Effector memory CD8-positive, alpha-beta T cell (primary cell): Measurements from ENCODE around the gene HSD17B3.
A peak's percentile ranks its signal among the peaks of the same experiment; 100 is the strongest.
"Not testable (repeated sequence)": the region's sequence is repeated elsewhere in the genome, so short reads cannot be mapped to it uniquely, and the experiment has no call there.

Experiments
- ATAC-seq: fragments of 150-1000 bp; cut with Tn5 transposase; replicated peaks from 2 replicates; pipeline ENCODE4 v1.10.0; 2021; ENCODE audit warnings: mild to moderate bottlenecking, moderate library complexity
- DNase-seq, 3 experiments: peaks; one replicate each; pipeline ENCODE4 v3.0.0; 2021
- H3K27ac Mint-ChIP-seq, 2 donors: one replicate each; pipeline ENCODE4 v1.8.0; 2022; ENCODE audit warnings: mild to moderate bottlenecking in 2 of 2, mixed read lengths in 2 of 2, moderate library complexity in 2 of 2
- H3K27me3 Mint-ChIP-seq, 2 donors: one replicate each; pipeline ENCODE4 v1.8.0; 2022; ENCODE audit warnings: mixed read lengths in 2 of 2
- H3K36me3 Mint-ChIP-seq: one replicate; pipeline ENCODE4 v1.8.0; 2022; ENCODE audit warnings: mild to moderate bottlenecking, moderate library complexity, mixed read lengths; ENCODE audit not compliant: insufficient read depth
- H3K4me1 Mint-ChIP-seq, 2 donors: one replicate each; pipeline ENCODE4 v1.8.0; 2022; ENCODE audit warnings: low read depth in 2 of 2, mixed read lengths in 2 of 2
- H3K4me3 Mint-ChIP-seq, 2 donors: one replicate each; pipeline ENCODE4 v1.8.0; 2022; ENCODE audit warnings: mild to moderate bottlenecking in 2 of 2, mixed read lengths in 2 of 2, moderate library complexity in 2 of 2
- H3K9me3 Mint-ChIP-seq, 2 donors: one replicate each; pipeline ENCODE4 v1.8.0; 2022; ENCODE audit warnings: mixed read lengths in 2 of 2

HSD17B3 gene

GRCh38 chr9:96323169-96323568 lies 21.2 kb upstream of the HSD17B3 start:
- Mint-ChIP-seq H3K27ac (no peak overlapping the region), H3K36me3 (peaks cover 6% of the 10 kb centered on the region), H3K4me3 (no peak overlapping the region), H3K4me1 (no peaks in the 10 kb centered on the region), H3K9me3 (no peaks in the 10 kb centered on the region), H3K27me3 (no peaks in the 10 kb centered on the region)
- DNase-seq = no peak
- ATAC-seq = no peak

- ATAC-seq, H3K9me3 Mint-ChIP-seq, H3K4me1 Mint-ChIP-seq, H3K27me3 Mint-ChIP-seq, H3K4me3 Mint-ChIP-seq, DNase-seq, H3K27ac Mint-ChIP-seq, H3K36me3 Mint-ChIP-seq: not testable (repeated sequence)
Measured at GRCh38 chr9:96322736-96323135, 20.8 kb upstream of the HSD17B3 start.

- not testable (repeated sequence) for H3K9me3 Mint-ChIP-seq, H3K27ac Mint-ChIP-seq, H3K4me1 Mint-ChIP-seq, DNase-seq, H3K27me3 Mint-ChIP-seq, ATAC-seq, H3K4me3 Mint-ChIP-seq, H3K36me3 Mint-ChIP-seq
Measured at GRCh38 chr9:96322210-96322609, 20.2 kb upstream of the HSD17B3 start.

GRCh38 chr9:96321515-96321914 lies 19.5 kb upstream of the HSD17B3 start:
- no peak for ATAC-seq
- Mint-ChIP-seq H3K4me3 (no peak overlapping the region), H3K4me1 (peaks cover 2 to 4% of the 10 kb centered on the region in 2 donors), H3K9me3 (no peaks in the 10 kb centered on the region), H3K27me3 (no peaks in the 10 kb centered on the region), H3K36me3 (peaks cover 6% of the 10 kb centered on the region), H3K27ac (no peak overlapping the region)
- DNase-seq = no peak

- peaks cover 2 to 4% of the 10 kb centered on the region in 2 donors for H3K4me1 Mint-ChIP-seq
- no peak overlapping the region for H3K27ac Mint-ChIP-seq
- peaks cover 6% of the 10 kb centered on the region for H3K36me3 Mint-ChIP-seq
- ATAC-seq (no peak), DNase-seq (no peak)
- no peaks in the 10 kb centered on the region for H3K27me3 Mint-ChIP-seq
- no peak overlapping the region for H3K4me3 Mint-ChIP-seq
- no peaks in the 10 kb centered on the region for H3K9me3 Mint-ChIP-seq
Measured at GRCh38 chr9:96320749-96321280, 18.8 kb upstream of the HSD17B3 start.

GRCh38 chr9:96318921-96319565 lies 17.1 kb upstream of the HSD17B3 start:
- no peak for ATAC-seq
- no peak overlapping the region for H3K27ac Mint-ChIP-seq

GRCh38 chr9:96317335-96317980 lies 15.5 kb upstream of the HSD17B3 start:
- ATAC-seq (peak; percentile 56), DNase-seq (peak; percentile 29 to 48 (median 34))

More at GRCh38 chr9:96318921-96319565, 17.1 kb upstream of the HSD17B3 start:
- no peak for DNase-seq
- Mint-ChIP-seq H3K27me3 (no peaks in the 10 kb centered on the region), H3K4me3 (no peak overlapping the region), H3K4me1 (peaks cover 2 to 4% of the 10 kb centered on the region in 2 donors), H3K36me3 (peaks cover 6% of the 10 kb centered on the region), H3K9me3 (no peaks in the 10 kb centered on the region)

GRCh38 chr9:96309850-96310249 lies 7.9 kb upstream of the HSD17B3 start:
- Mint-ChIP-seq H3K27ac (no peak overlapping the region), H3K4me3 (no peak overlapping the region), H3K27me3 (peaks cover 12 to 31% of the 10 kb centered on the region in 2 donors), H3K4me1 (no peaks in the 10 kb centered on the region), H3K36me3 (no peaks in the 10 kb centered on the region), H3K9me3 (peaks cover 0 to 6% of the 10 kb centered on the region in 2 donors)
- DNase-seq (no peak), ATAC-seq (no peak)

More at GRCh38 chr9:96317335-96317980, 15.5 kb upstream of the HSD17B3 start:
- peaks cover 0 to 6% of the 10 kb centered on the region in 2 donors for H3K9me3 Mint-ChIP-seq
- H3K27ac Mint-ChIP-seq = peak overlapping the region in 1 of 2 donors; percentile 29
- H3K27me3 Mint-ChIP-seq = peaks cover 0 to 8% of the 10 kb centered on the region in 2 donors
- H3K4me3 Mint-ChIP-seq = no peak overlapping the region
- H3K4me1 Mint-ChIP-seq = peaks cover 2 to 4% of the 10 kb centered on the region in 2 donors
- H3K36me3 Mint-ChIP-seq = peaks cover 6% of the 10 kb centered on the region

GRCh38 chr9:96306958-96307357 lies 5.0 kb upstream of the HSD17B3 start:
- not testable (repeated sequence) for ATAC-seq, H3K36me3 Mint-ChIP-seq, DNase-seq, H3K27ac Mint-ChIP-seq, H3K4me1 Mint-ChIP-seq, H3K4me3 Mint-ChIP-seq, H3K9me3 Mint-ChIP-seq
- H3K27me3 Mint-ChIP-seq = peaks cover 12 to 20% of the 10 kb centered on the region in 2 donors

GRCh38 chr9:96305171-96305570 lies 3.2 kb upstream of the HSD17B3 start:
- Mint-ChIP-seq H3K36me3 (no peaks in the 10 kb centered on the region), H3K9me3 (no peaks in the 10 kb centered on the region), H3K27me3 (peaks cover 5 to 20% of the 10 kb centered on the region in 2 donors), H3K4me1 (no peaks in the 10 kb centered on the region), H3K4me3 (no peak overlapping the region), H3K27ac (no peak overlapping the region)
- DNase-seq (no peak), ATAC-seq (no peak)

GRCh38 chr9:96304230-96304629 lies 2.3 kb upstream of the HSD17B3 start:
- H3K27ac Mint-ChIP-seq = no peak overlapping the region
- no peaks in the 10 kb centered on the region for H3K4me1 Mint-ChIP-seq
- DNase-seq (no peak), ATAC-seq (no peak)
- H3K4me3 Mint-ChIP-seq = no peak overlapping the region
- no peaks in the 10 kb centered on the region for H3K36me3 Mint-ChIP-seq
- peaks cover under 1 to 14% of the 10 kb centered on the region in 2 donors for H3K27me3 Mint-ChIP-seq
- H3K9me3 Mint-ChIP-seq = no peaks in the 10 kb centered on the region

GRCh38 chr9:96299823-96300222 lies 2.2 kb downstream of the HSD17B3 start:
- H3K4me3 Mint-ChIP-seq = no peak overlapping the region
- no peak for ATAC-seq
- H3K27me3 Mint-ChIP-seq = peaks cover 0 to 8% of the 10 kb centered on the region in 2 donors
- H3K27ac Mint-ChIP-seq = no peak overlapping the region
- no peaks in the 10 kb centered on the region for H3K36me3 Mint-ChIP-seq
- DNase-seq = no peak
- no peaks in the 10 kb centered on the region for H3K4me1 Mint-ChIP-seq
- H3K9me3 Mint-ChIP-seq = no peaks in the 10 kb centered on the region

- no peak for ATAC-seq
- Mint-ChIP-seq H3K27me3 (peaks cover 0 to 12% of the 10 kb centered on the region in 2 donors), H3K36me3 (no peaks in the 10 kb centered on the region), H3K9me3 (no peaks in the 10 kb centered on the region), H3K27ac (no peak overlapping the region), H3K4me3 (no peak overlapping the region), H3K4me1 (no peaks in the 10 kb centered on the region)
- no peak for DNase-seq
Measured at GRCh38 chr9:96294159-96294545, 7.8 kb downstream of the HSD17B3 start.
